GM21723 (cell line): ENCODE data around the gene ABCB9.
"Not testable (repeated sequence)": the region's sequence is repeated elsewhere in the genome, so short reads cannot be mapped to it uniquely, and the experiment has no call there.

ENCODE experiments used
- ATAC-seq: cut with Tn5 transposase; IDR thresholded peaks from one replicate; pipeline ENCODE4 v1.9.1; 2021; ENCODE audit warnings: mild to moderate bottlenecking, moderate library complexity; ENCODE audit not compliant: unreplicated experiment

ABCB9 gene

GRCh38 chr12:122965851-122966742 is at the start of gene ABCB9:
ABCB9 (minus strand) TSS chr12:122966463; CDS start chr12:122960235, 6,228 bp downstream.
- ATAC-seq = peak; percentile 69

GRCh38 chr12:123014473-123014872 is 48.2 kb upstream of the ABCB9 start:
- not testable (repeated sequence) for ATAC-seq

GRCh38 chr12:123013185-123014095 is 47.2 kb upstream of the ABCB9 start:
- no peak for ATAC-seq

GRCh38 chr12:123011701-123012100 is 45.4 kb upstream of the ABCB9 start:
- ATAC-seq = no peak

- no peak for ATAC-seq
Observed at GRCh38 chr12:123010681-123011080, 44.4 kb upstream of the ABCB9 start.

- ATAC-seq = no peak
Observed at GRCh38 chr12:123010110-123010509, 43.8 kb upstream of the ABCB9 start.

GRCh38 chr12:123006977-123007376 is 40.7 kb upstream of the ABCB9 start:
- ATAC-seq = no peak

- no peak for ATAC-seq
Observed at GRCh38 chr12:123005081-123005626, 38.9 kb upstream of the ABCB9 start.

- no peak for ATAC-seq
Observed at GRCh38 chr12:123004287-123004686, 38.0 kb upstream of the ABCB9 start.

- ATAC-seq = no peak
Observed at GRCh38 chr12:123003257-123003656, 37.0 kb upstream of the ABCB9 start.

- ATAC-seq = no peak
Observed at GRCh38 chr12:123001464-123001863, 35.2 kb upstream of the ABCB9 start.

- no peak for ATAC-seq
Observed at GRCh38 chr12:123000578-123000977, 34.3 kb upstream of the ABCB9 start.

GRCh38 chr12:122999986-123000420 is 33.7 kb upstream of the ABCB9 start:
- ATAC-seq = no peak

GRCh38 chr12:122999196-122999946 is 33.1 kb upstream of the ABCB9 start:
- no peak for ATAC-seq

- no peak for ATAC-seq
Observed at GRCh38 chr12:122998316-122998715, 32.1 kb upstream of the ABCB9 start.

- no peak for ATAC-seq
Observed at GRCh38 chr12:122997343-122998250, 31.3 kb upstream of the ABCB9 start.

- ATAC-seq = no peak
Observed at GRCh38 chr12:122996621-122997342, 30.5 kb upstream of the ABCB9 start.

- ATAC-seq = no peak
Observed at GRCh38 chr12:122996188-122996601, 29.9 kb upstream of the ABCB9 start.
